IPS DF 6.9 (cell line): ENCODE results near the gene FBXL13.
"Not testable (repeated sequence)": the region's sequence is repeated elsewhere in the genome, so short reads cannot be mapped to it uniquely, and the experiment has no call there.

Experiments
- DNase-seq: peaks from one replicate; pipeline ENCODE4 v3.0.0-alpha.2; 2013; ENCODE audit warnings: low read depth, low spot score
- H3K27ac ChIP-seq: one replicate; pipeline ENCODE4 v1.5.1; 2013; ENCODE audit warnings: low read length, control low read depth
- H3K27me3 ChIP-seq: 2 replicates; pipeline ENCODE4 v1.6.1; 2013; ENCODE audit warnings: mild to moderate bottlenecking, low read length; ENCODE audit not compliant: control insufficient read depth, insufficient read depth
- H3K36me3 ChIP-seq: 2 replicates; pipeline ENCODE4 v1.6.1; 2013; ENCODE audit warnings: low read length; ENCODE audit not compliant: control insufficient read depth, insufficient read depth
- H3K4me1 ChIP-seq: 2 replicates; pipeline ENCODE4 v1.6.1; 2013; ENCODE audit warnings: low read length; ENCODE audit not compliant: control insufficient read depth, insufficient read depth
- H3K4me3 ChIP-seq: 2 replicates; pipeline ENCODE4 v1.5.1; 2013; ENCODE audit warnings: mild to moderate bottlenecking, low read length
- H3K9me3 ChIP-seq: 2 replicates; pipeline ENCODE4 v1.6.1; 2013; ENCODE audit warnings: low read length, inconsistent platforms; ENCODE audit not compliant: control insufficient read depth, insufficient read depth
- WGBS: extraction: QIAGEN DNeasy Blood & Tissue Kit; methylation state at CpG from one replicate; pipeline ENCODE4 v1.1.7; 2013; ENCODE audit warnings: mixed read lengths, missing lambda C conversion rate; ENCODE audit not compliant: insufficient read length, insufficient coverage; 5-methylcytosine and 5-hydroxymethylcytosine counted together

The FBXL13 gene

DNA sequence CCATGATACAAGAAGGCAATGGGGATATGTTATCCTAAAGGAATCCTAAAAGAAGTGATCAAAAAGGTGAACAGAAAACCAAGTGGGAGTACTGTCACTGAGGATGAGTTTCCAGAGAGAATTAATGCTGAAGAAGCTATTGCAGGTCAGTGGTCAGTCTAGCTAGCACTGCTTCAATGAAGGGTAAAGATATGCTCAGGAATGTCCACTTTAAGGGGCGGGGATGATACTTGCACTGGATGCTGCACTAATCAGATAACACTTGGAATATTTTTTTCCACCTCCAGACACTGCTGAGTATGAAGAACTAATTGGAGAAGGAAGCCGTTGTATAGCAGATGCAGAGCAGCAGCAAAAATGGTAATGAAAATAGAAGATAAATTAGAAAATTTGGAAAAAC lies 86.5 kb downstream of the FBXL13 start:
- H3K4me1 ChIP-seq: no peaks in the 10 kb centered on the region
- no peaks in the 10 kb centered on the region for H3K36me3 ChIP-seq
- H3K27ac ChIP-seq: no peak overlapping the region
- H3K4me3 ChIP-seq: no peak overlapping the region
- WGBS: no CpG with 5 or more reads among the region's 2 CpGs
- no peaks in the 10 kb centered on the region for H3K9me3 ChIP-seq
- no peaks in the 10 kb centered on the region for H3K27me3 ChIP-seq
- no peak for DNase-seq

DNA sequence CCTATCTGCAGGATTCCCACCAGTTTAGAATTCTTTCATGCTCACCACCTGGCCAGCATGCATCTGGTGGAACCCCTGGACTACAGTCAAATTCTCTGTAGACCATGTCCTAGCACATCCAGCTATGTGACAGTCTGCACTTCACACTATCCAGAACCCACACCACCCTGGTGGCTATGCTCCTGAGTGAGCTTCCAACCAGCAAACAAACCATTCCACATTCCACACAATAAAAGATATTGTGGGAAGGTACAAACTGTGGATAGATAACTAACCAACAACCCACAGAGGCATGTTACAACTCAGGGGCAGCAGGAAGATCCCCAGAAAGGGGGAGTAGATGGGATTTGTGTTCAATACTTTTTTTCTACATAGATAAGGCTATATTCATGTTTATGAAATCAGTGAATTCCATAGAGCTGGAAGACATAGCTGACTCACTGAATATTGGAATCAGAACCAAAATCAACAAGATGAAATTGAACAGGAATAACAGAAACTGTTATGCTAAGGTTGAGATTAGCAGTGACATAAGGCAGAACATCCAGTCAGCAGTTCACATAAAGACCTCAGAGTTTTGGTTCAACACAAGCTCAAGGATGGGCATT lies 89.3 kb downstream of the FBXL13 start:
- Histone ChIP-seq H3K27ac (no peak overlapping the region), H3K36me3 (no peaks in the 10 kb centered on the region), H3K27me3 (no peaks in the 10 kb centered on the region), H3K4me3 (no peak overlapping the region), H3K4me1 (no peaks in the 10 kb centered on the region), H3K9me3 (no peaks in the 10 kb centered on the region)
- DNase-seq: no peak

DNA sequence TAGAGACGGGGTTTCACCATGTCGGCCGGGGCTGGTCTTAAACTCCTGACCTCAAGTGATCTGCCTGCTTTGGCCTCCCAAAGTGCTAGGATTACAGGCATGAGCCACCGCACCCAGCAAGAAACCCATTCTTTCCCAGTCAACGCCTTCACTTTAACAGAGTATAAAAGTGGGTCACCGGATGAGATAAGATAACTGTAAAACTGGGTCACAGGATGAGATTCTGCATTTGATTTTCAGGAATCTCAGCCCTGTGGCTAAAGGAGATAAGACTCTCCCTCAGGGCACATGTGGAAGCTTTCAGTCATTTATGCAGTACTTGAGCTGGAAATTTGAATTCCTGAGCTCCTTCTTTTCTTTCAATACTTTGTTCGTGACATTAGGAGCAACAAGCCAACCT lies 91.0 kb downstream of the FBXL13 start:
- H3K27me3 ChIP-seq: no peaks in the 10 kb centered on the region
- no CpG with 5 or more reads among the region's 7 CpGs for WGBS
- H3K4me3 ChIP-seq: no peak overlapping the region
- no peak for DNase-seq
- no peaks in the 10 kb centered on the region for H3K9me3 ChIP-seq
- H3K36me3 ChIP-seq: no peaks in the 10 kb centered on the region
- H3K27ac ChIP-seq: no peak overlapping the region
- no peaks in the 10 kb centered on the region for H3K4me1 ChIP-seq

DNA sequence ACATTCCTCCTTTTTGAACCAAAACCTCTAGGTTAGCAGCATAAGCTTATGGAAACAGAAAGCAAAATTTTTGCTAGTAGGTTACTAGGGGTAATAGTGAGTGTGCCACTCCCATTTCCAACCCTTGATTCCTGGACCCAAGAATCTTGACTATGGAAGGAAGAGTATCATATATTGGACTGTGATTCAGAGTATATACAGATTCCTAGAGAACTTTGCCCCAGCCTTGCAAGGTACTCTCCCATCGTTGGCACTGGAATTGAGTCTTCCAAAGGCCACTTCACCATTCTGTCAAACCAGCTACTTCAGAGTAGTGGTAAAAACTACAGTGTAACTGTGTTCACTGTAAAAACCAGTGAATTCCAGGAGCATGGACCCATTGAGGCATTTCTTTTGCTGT lies 92.4 kb downstream of the FBXL13 start:
- Histone ChIP-seq H3K27me3 (no peaks in the 10 kb centered on the region), H3K27ac (no peak overlapping the region), H3K36me3 (no peaks in the 10 kb centered on the region), H3K4me3 (no peak overlapping the region), H3K4me1 (no peaks in the 10 kb centered on the region), H3K9me3 (no peaks in the 10 kb centered on the region)
- no CpG with 5 or more reads among the region's 1 CpG for WGBS
- no peak for DNase-seq

DNA sequence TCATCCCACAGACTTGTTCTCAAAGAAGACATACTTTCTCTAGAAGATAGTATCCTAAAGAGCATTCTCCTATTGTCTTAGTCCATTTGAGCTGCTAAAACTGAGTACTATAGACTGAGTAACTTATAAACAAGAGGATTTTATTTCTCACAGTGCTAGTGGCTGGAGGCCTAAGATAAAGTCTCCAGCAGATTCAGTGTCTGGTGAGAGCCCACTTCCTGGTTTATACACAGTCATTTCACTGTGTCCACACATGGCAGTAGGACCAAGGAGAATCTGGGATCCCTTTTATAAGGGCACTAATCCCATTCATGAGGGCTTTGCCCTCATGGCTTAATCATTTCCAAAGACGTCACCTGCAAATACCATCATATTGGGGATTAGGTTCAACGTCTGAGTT lies 93.1 kb downstream of the FBXL13 start:
- H3K27ac ChIP-seq: no peak overlapping the region
- WGBS: no CpG with 5 or more reads among the region's 2 CpGs
- H3K4me3 ChIP-seq: no peak overlapping the region
- no peaks in the 10 kb centered on the region for H3K27me3 ChIP-seq
- no peaks in the 10 kb centered on the region for H3K9me3 ChIP-seq
- H3K4me1 ChIP-seq: no peaks in the 10 kb centered on the region
- no peak for DNase-seq
- no peaks in the 10 kb centered on the region for H3K36me3 ChIP-seq

DNA sequence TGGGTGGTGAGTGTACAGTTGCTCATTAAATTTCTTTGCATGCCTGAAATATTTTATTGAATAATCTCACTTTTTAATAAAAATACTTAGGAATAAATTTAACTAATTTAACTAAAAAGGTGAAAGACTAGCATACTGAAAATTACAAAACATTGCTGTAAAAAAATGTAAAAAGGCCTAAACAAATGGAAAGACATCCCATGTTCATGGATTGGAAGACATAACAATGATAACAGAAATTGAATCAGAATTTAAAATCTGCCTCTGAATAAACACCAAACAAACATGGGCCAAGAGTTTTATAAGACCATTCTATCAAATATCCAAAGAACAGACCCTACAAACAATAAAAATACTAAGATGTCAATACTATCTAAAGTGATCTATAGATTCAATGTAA lies 94.9 kb downstream of the FBXL13 start:
- H3K4me1 ChIP-seq: no peaks in the 10 kb centered on the region
- DNase-seq: no peak
- no peak overlapping the region for H3K4me3 ChIP-seq
- H3K27ac ChIP-seq: no peak overlapping the region
- H3K36me3 ChIP-seq: no peaks in the 10 kb centered on the region
- H3K9me3 ChIP-seq: no peaks in the 10 kb centered on the region
- no peaks in the 10 kb centered on the region for H3K27me3 ChIP-seq

DNA sequence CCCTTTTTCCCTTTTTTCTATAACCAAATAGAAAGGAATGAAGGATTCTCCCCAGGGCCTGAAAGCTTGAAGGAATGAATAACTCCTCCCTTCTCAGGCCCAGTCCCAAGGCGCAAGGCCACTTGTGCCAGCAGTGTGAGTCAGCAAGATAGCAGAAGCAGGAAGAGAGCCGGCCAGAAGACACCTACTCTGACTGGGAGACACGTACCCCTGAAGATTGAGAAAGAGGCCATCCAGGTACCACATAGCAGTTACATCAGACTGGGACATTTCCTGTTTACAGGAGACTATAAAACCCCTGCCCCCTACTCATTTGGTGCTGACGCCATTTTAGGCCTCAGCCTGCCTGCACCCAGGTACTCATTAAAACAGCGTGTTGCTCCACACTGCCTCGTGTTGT lies 96.3 kb downstream of the FBXL13 start:
- no peaks in the 10 kb centered on the region for H3K4me1 ChIP-seq
- no peak for DNase-seq
- H3K4me3 ChIP-seq: no peak overlapping the region
- H3K36me3 ChIP-seq: no peaks in the 10 kb centered on the region
- H3K27me3 ChIP-seq: no peaks in the 10 kb centered on the region
- no peak overlapping the region for H3K27ac ChIP-seq
- no peaks in the 10 kb centered on the region for H3K9me3 ChIP-seq
- WGBS: no CpG with 5 or more reads among the region's 6 CpGs

DNA sequence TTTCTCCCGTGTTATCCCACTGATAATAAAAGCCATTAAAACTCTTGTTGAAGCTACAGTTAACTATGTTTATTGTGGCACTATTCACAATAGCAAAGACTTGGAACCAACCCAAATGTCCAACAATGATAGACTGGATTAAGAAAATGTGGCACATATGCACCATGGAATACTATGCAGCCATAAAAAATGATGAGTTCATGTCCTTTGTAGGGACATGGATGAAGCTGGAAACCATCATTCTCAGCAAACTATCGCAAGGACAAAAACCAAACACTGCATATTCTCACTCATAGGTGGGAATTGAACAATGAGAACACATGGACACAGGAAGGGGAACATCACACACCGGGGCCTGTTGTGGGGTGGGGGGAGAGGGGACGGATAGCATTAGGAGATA lies 97.0 kb downstream of the FBXL13 start:
- no CpG with 5 or more reads among the region's 4 CpGs for WGBS
- H3K27ac ChIP-seq, H3K27me3 ChIP-seq, H3K4me1 ChIP-seq, H3K9me3 ChIP-seq, H3K4me3 ChIP-seq, DNase-seq, H3K36me3 ChIP-seq: not testable (repeated sequence)

DNA sequence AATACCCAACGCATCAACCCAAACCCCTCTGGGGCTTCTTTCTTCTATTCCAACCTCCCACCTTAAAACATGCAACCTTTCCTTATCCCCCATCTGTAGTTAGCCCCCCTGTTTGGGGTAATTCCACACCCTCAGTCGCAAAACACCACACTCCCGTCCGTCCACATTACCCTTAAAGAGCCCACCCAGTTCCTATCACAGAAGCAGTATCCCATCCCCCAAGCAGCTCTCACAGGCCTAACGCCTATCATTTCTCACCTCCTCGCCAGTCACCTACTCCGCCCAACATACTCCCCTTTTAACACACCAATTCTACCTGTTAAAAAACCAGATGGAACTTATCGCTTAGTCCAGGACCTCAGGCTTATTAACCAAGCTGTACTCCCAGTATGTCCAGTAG lies 98.1 kb downstream of the FBXL13 start:
- DNase-seq: no peak
- H3K9me3 ChIP-seq: no peaks in the 10 kb centered on the region
- no peaks in the 10 kb centered on the region for H3K36me3 ChIP-seq
- WGBS: 100% methylated on average over 5 of the region's 8 CpGs
- no peaks in the 10 kb centered on the region for H3K27me3 ChIP-seq
- H3K27ac ChIP-seq: no peak overlapping the region
- no peak overlapping the region for H3K4me3 ChIP-seq
- H3K4me1 ChIP-seq: no peaks in the 10 kb centered on the region; the same call in 1 of the 2 replicates

DNA sequence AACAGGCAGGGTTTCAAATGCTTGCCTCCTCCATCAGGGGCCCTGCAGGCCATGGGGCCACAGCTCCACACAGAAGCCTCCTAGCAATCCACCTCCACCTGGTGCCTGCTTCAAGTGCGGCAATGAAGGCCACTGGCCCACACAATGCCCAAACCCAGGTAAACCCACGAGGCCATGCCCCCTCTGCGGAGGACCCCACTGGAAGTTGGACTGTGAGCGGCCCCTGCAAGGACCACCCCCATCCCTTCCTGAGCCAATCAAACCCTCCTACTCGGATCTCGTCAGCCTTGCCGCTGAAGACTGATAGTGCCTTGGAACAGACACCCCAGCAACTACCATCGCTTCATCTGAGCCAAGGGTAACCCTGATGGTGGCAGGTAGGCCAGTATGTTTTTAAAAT lies 98.7 kb downstream of the FBXL13 start:
- Histone ChIP-seq H3K27me3 (no peaks in the 10 kb centered on the region), H3K27ac (no peak overlapping the region), H3K4me1 (no peaks in the 10 kb centered on the region; the same call in 1 of the 2 replicates), H3K4me3 (no peak overlapping the region), H3K36me3 (no peaks in the 10 kb centered on the region), H3K9me3 (no peaks in the 10 kb centered on the region)
- WGBS: no CpG with 5 or more reads among the region's 8 CpGs
- DNase-seq: no peak

DNA sequence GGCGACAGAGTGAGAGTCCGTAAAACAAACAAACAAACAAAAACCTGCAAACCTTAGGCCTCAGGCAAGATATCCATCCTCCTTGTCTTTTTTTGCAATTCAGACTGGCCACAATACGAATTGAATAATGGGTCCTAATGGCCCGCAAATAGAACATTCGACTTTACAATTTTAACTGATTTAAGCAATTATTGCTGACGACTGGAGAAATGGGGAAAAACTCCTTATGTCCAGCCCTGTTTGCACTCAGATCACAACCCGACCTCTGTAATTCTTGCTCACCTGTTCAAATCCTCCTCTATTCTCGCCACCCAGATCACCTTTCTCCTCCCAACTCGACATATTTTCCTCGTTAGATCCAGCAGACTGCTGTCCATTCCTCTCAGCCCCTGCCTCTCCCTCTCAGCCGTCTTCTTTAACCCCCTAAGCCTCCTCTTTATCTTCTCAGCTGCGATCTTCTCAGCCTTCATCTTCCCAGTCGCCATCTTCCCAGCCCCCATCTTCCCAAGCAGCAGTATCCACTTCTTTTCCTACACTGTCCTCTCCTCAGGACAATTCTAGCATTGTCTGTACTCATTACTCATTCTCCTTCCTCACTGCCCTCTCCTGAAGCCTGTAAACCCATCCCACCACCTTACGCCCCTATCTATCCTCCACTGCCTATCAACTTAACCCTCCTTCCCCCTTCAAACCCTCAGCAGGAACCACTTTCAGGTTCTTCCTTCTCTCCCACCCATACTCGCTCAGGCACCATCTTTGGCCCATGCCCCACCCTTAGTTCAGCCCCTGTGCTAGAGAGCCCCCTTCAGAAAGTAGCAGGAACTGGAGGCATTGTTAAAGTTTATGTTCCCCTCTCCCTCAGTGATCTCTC lies 100.0 kb downstream of the FBXL13 start:
- Histone ChIP-seq H3K4me1 (no peaks in the 10 kb centered on the region; the same call in 1 of the 2 replicates), H3K4me3 (no peak overlapping the region), H3K27ac (no peak overlapping the region), H3K9me3 (no peaks in the 10 kb centered on the region), H3K36me3 (no peaks in the 10 kb centered on the region), H3K27me3 (no peaks in the 10 kb centered on the region)
- WGBS: no CpG with 5 or more reads among the region's 15 CpGs
- DNase-seq: no peak
